Testis (tissue), 5 donors: ENCODE measurements around the gene WDR83. TPM values are rescaled to one million over a fixed set of nuclear protein-coding genes. Genes with fewer than 3 reads are reported as not detected.
"Not testable (repeated sequence)": the region's sequence is repeated elsewhere in the genome, so short reads cannot be mapped to it uniquely, and the experiment has no call there.

Source experiments
- DNase-seq: peaks from one replicate; pipeline ENCODE4 v3.0.0-alpha.2; 2019
- H3K27ac ChIP-seq, 2 donors: fragments of 200-600 bp; sonication (generic); one replicate each; pipeline ENCODE4 v1.5.1; 2019
- H3K27me3 ChIP-seq: fragments of 200-600 bp; sonication (generic); one replicate; pipeline ENCODE4 v1.5.1; 2019
- H3K36me3 ChIP-seq: fragments of 200-600 bp; sonication (generic); one replicate; pipeline ENCODE4 v1.5.1; 2017; ENCODE audit warnings: low read depth; ENCODE audit errors: missing control alignments
- H3K4me1 ChIP-seq: fragments of 200-600 bp; sonication (generic); one replicate; pipeline ENCODE4 v1.5.1; 2019
- H3K4me3 ChIP-seq, 2 donors: fragments of 200-600 bp; sonication (generic); one replicate each; pipeline ENCODE4 v1.5.1; 2017 to 2019
- H3K9me3 ChIP-seq: fragments of 200-600 bp; sonication (generic); one replicate; pipeline ENCODE4 v1.5.1; 2017
- POLR2A ChIP-seq: fragments of 450-650 bp; IDR thresholded peaks from one replicate; pipeline ENCODE4 v1.6.1; 2017; ENCODE audit warnings: antibody characterized with exemption, mild to moderate bottlenecking, moderate library complexity
- WGBS, 2 donors: methylation state at CpG; one replicate each; pipeline ENCODE4 v1.1.5; 2018; 5-methylcytosine and 5-hydroxymethylcytosine counted together
- intact Hi-C: fragments of 100-400 bp; cut with DNase I; formaldehyde crosslinking; loops from one replicate; pipeline ENCODE4 v1.15.1; 2023; ENCODE audit warnings: low total_unique reads
- long read RNA-seq, 2 donors: transcript quantifications; one replicate each; lab custom pipeline, GENCODE V29; 2026
- polyA plus RNA-seq: library from polyadenylated mRNA; stranded (reverse); fragments of 350-450 nt; fragmentation: Illumina TruSeq; extraction: RNeasy Lipid Tissue Mini Kit (QIAGEN cat#74804); gene quantifications from one replicate; pipeline ENCODE4 v1.2.3, GENCODE V29; 2014; ENCODE audit warnings: low read depth, low replicate concordance; ENCODE audit not compliant: insufficient read depth
- total RNA-seq, 2 donors: library from RNA; depleted of rRNA; stranded (reverse); fragments of >200 nt; gene quantifications; one replicate each; pipeline ENCODE4 v1.2.3, GENCODE V29; 2016
- TF ChIP-seq, protein P1 (sequence below), 3 experiments: fragments of 450-650 bp in 2 of 3; fragments of 200-600 bp in 1 of 3; sonication (generic) in 1 of 3; IDR thresholded peaks; one replicate each; pipeline ENCODE4 v1.5.1; 2016 to 2019; ENCODE audit warnings: antibody characterized with exemption in 3 of 3, mild to moderate bottlenecking in 2 of 3, moderate library complexity in 1 of 3

Gene WDR83, protein sequence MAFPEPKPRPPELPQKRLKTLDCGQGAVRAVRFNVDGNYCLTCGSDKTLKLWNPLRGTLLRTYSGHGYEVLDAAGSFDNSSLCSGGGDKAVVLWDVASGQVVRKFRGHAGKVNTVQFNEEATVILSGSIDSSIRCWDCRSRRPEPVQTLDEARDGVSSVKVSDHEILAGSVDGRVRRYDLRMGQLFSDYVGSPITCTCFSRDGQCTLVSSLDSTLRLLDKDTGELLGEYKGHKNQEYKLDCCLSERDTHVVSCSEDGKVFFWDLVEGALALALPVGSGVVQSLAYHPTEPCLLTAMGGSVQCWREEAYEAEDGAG
- 10 to 100 TPM; 15.8 to 18.3 TPM for total RNA-seq
- 23.2 TPM for polyA plus RNA-seq
- long read RNA-seq, donor 1, partial matches to known transcripts = 494 of 521 reads
- long read RNA-seq, donor 1, other reads (novel, unspliced or antisense) = 26 of 521 reads
- long read RNA-seq, donor 2, partial matches to known transcripts = 72 of 254 reads
- long read RNA-seq, donor 2, other reads (novel, unspliced or antisense) = 180 of 254 reads

DNA sequence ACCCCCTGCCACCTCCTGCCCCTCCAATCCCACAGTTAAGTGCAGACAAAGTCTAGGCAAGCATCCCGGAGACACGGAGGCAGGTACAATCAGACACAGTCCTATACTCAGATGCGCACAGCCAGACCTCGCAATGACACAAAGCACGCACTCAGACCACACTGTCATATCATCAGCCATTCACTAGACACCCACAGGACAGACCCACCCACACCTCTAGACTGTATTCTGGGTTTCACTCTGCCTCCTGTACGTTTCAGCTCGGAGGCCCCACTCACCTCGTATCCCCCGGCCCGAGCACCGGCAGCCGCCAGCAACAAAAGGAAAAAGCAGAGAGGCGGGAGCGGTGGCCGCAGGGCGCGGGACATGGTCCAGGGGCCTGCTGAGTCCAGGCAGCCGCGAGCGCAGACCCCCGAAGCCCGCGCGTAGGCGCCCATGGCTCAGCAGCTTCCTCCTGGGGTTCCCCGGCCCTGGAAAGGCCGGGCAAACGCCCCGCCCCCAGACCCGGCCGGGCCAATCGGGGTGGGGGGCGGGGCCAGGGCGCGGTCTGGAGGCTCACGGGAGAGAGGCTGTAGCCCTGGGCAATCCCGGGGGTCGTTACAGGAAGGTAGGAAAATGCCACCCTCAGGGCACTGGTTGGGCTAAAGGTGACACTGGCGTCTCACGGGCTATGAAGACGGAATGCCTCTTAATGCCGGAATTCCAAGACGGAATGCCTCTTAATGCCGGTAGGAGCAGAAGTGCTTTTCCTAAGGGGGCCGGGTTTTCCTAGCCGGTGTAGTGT lies at the start of gene WDR83, which contains the start of gene MAN2B1:
Gene WDR83, plus strand, starts transcription at position 543 of the 784 bp plus-strand sequence. CDS start 2,984 bp downstream, outside the sequence.
Gene MAN2B1, minus strand, starts transcription at position 478 of the 784 bp plus-strand sequence. Its CDS starts 41 bp downstream, at position 437.
- H3K36me3 ChIP-seq = no peaks in the 10 kb centered on the region
- no peak for TF ChIP-seq POLR2A
- TF ChIP-seq, protein P1, sequence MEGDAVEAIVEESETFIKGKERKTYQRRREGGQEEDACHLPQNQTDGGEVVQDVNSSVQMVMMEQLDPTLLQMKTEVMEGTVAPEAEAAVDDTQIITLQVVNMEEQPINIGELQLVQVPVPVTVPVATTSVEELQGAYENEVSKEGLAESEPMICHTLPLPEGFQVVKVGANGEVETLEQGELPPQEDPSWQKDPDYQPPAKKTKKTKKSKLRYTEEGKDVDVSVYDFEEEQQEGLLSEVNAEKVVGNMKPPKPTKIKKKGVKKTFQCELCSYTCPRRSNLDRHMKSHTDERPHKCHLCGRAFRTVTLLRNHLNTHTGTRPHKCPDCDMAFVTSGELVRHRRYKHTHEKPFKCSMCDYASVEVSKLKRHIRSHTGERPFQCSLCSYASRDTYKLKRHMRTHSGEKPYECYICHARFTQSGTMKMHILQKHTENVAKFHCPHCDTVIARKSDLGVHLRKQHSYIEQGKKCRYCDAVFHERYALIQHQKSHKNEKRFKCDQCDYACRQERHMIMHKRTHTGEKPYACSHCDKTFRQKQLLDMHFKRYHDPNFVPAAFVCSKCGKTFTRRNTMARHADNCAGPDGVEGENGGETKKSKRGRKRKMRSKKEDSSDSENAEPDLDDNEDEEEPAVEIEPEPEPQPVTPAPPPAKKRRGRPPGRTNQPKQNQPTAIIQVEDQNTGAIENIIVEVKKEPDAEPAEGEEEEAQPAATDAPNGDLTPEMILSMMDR (IDR thresholded peaks at IDR 0.05) = no peak
- H3K27me3 ChIP-seq = no peaks in the 10 kb centered on the region
- peaks cover 32% of the 10 kb centered on the region for H3K4me1 ChIP-seq
- peak within 1 kb of the TSS in 1 of 2 donors; percentile 59 for H3K27ac ChIP-seq
- intact Hi-C loops = no loop called here
- H3K4me3 ChIP-seq = peak within 1 kb of the TSS; percentile 75 to 79
- peak; percentile 76 for DNase-seq
- H3K9me3 ChIP-seq = no peaks in the 10 kb centered on the region
- 1% methylated on average over 14 to 45 of the region's 46 CpGs for WGBS, 2 donors

DNA sequence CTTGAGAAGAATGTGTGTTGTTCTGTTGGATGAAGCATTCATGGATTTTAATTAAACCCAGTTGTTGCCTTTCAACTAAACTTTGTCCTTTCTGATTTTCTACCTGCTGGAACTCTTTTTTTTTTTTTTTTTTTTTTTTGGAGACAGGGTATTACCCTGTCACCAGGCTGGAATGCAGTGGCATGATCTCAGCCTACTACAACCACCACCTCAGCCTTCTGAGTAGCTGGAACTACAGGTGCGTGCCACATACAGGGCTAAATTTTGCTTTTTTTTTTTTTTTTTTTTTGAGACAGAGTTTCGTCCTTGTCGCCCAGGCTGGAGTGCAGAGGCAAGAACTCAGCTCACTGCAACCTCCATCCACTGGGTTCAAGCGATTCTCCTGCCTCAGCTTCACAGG lies 49.0 kb upstream of the WDR83 start:
- H3K27me3 ChIP-seq = no peaks in the 10 kb centered on the region
- TF ChIP-seq POLR2A = no peak
- TF ChIP-seq, protein P1 (IDR thresholded peaks at IDR 0.05) = no peak
- DNase-seq = no peak
- H3K4me1 ChIP-seq = no peaks in the 10 kb centered on the region
- intact Hi-C loops = no loop called here
- WGBS, 2 donors = 73 to 97% methylated on average over 4 of the region's 4 CpGs
- no peaks in the 10 kb centered on the region for H3K36me3 ChIP-seq
- no peak overlapping the region for H3K27ac ChIP-seq
- H3K4me3 ChIP-seq = no peak overlapping the region
- no peaks in the 10 kb centered on the region for H3K9me3 ChIP-seq

DNA sequence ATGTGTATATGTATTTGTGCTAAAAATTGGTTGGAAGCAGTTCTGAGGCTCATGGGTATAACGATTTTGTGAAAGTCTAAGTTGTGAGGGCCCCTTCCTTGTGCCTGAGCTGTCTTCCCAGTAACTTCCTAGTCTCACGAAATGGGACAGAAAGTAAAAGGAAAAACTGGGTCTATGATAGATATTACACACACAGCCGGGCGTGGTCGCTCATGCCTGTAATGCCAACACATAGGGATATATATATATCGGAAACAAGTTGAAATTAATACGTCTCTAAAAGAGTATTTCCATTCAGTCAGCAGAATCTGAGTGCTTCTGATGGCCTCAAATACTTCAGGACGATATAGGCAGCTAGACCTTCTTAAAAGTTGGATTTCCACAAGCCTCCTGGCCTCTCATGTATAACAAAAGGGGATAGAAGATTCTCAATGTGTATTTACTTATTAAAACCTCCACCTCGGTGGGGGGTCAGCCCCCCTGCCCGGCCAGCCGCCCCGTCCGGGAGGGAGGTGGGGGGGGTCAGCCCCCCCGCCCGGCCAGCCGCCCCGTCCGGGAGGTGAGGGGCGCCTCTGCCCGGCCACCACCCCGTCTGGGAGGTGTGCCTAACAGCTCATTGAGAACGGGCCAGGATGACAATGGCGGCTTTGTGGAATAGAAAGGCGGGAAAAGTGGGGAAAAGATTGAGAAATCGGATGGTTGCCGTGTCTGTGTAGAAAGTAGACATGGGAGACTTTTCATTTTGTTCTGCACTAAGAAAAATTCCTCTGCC lies 45.2 kb upstream of the WDR83 start:
- H3K36me3 ChIP-seq, H3K4me1 ChIP-seq, H3K9me3 ChIP-seq, intact Hi-C loops, H3K27me3 ChIP-seq, H3K27ac ChIP-seq, DNase-seq, H3K4me3 ChIP-seq: not testable (repeated sequence)
- 56% methylated on average over 15 to 26 of the region's 26 CpGs for WGBS, 2 donors

- WGBS, 2 donors = 90% methylated on average over 4 of the region's 4 CpGs
- DNase-seq = no peak
- Histone ChIP-seq H3K27ac (no peak overlapping the region), H3K4me1 (no peaks in the 10 kb centered on the region), H3K4me3 (no peak overlapping the region), H3K9me3 (no peaks in the 10 kb centered on the region), H3K27me3 (no peaks in the 10 kb centered on the region), H3K36me3 (no peaks in the 10 kb centered on the region)
- no peak for TF ChIP-seq POLR2A
- TF ChIP-seq, protein P1 (IDR thresholded peaks at IDR 0.05) = no peak
- intact Hi-C loops = no loop called here
Observed at GRCh38 chr19:12623361-12624031, 43.1 kb upstream of the WDR83 start.
